OCI-LY7 (cell line): ENCODE results near the gene C1orf56.

Source experiments
- CTCF ChIP-seq: fragments of 200-600 bp; sonication (generic); conservative IDR thresholded peaks from 2 replicates; pipeline ENCODE4 v1.5.1; 2014; ENCODE audit warnings: mild to moderate bottlenecking, antibody characterized with exemption, low read length, moderate library complexity, mixed read lengths
- EZH2phosphoT487 ChIP-seq: fragments of 200-600 bp; sonication (generic); IDR thresholded peaks from 2 replicates; pipeline ENCODE4 v1.6.1; 2018; ENCODE audit warnings: low read depth, borderline replicate concordance, mild to moderate bottlenecking, mixed run types, antibody characterized with exemption, low read length, moderate library complexity, mixed read lengths

GRCh38 chr1:151024540-151025146 lies 22.9 kb upstream of the C1orf56 start:
- peak; percentile 87 for TF ChIP-seq CTCF
- no peak for TF ChIP-seq EZH2phosphoT487
